NCI-H82 treated with DMSO at 0.1 percent for 48 hours (cell line): ENCODE results near the gene NLRP7.
"Not testable (repeated sequence)": the region's sequence is repeated elsewhere in the genome, so short reads cannot be mapped to it uniquely, and the experiment has no call there.

Experiments
- DNase-seq: peaks from one replicate; lab custom pipeline; 2025; ENCODE audit not compliant: unreplicated experiment; lab: John Stamatoyannopoulos, UW

Gene NLRP7

DNA sequence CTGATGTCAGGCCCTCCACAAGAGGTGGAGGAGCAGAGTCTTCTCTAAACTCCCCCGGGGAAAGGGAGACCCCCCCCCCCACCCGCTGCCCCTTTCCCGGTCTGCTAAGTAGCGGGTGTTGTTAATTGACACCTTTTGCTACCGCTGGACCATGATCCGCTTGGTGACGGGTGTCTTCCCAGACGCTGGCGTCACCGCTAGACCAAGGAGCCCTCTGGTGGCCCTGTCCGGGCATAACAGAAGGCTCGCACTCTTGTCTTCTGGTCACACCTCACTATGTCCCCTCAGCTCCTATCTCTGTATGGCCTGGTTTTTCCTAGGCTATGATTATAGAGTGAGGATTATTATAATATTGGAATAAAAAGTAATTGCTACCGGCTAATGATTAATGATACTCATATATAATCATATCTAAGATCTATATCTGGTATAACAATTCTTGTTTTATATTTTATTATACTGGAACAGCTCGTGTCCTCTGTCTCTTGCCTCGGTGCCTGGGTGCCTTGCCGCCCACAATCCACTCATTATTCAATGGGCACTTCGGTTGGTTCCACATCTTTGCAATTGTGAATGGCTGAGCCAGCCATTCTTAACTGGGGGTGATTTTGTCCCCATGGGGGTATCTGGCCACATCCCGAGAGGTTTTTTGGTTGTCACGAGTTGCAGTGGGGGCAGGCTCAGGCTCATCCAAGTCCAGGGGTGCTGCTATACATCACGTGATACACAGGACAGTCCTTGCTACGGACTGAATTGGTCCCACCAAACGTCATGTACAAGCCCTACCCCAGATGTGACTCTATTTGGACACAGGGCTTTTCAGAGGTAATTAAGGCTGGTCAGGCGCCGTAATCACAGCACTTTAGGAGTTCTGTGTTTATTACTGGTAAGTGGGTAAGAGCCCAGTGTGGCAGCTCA lies 27.4 kb downstream of the NLRP7 start:
- not testable (repeated sequence) for DNase-seq

GRCh38 chr19:54918499-54918898 lies 28.8 kb downstream of the NLRP7 start:
- DNase-seq, result no peak

DNA sequence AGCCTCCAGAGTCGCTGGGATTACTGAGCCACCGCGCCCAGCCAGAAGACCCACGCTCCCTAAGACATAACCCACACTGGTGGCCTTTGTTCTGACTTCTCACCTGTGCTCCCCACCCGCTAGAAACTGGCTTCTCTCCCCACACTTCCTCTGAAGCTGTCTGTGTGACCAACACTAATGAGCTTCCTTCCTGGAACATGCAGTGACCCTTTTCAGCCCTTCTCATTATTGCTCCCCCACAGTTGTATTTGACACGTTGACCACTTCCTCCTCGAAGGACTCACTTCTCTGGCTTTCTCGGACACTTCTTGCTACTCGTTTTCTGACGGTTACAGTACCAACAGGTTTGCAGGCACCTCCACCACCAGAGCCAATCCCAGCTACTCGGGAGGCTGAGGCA lies 30.5 kb downstream of the NLRP7 start:
- DNase-seq, result no peak

DNA sequence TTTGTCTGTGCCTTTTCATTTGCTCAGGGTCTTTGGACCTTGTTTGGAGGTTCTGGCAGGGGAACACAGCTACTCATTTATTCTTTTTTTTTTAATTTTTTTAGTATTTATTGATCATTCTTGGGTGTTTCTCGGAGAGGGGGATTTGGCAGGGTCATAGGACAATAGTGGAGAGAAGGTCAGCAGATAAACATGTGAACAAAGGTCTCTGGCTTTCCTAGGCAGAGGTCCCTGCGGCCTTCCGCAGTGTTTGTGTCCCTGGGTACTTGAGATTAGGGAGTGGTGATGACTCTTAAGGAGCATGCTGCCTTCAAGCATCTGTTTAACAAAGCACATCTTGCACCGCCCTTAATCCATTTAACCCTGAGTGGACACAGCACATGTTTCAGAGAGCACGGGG lies 39.4 kb downstream of the NLRP7 start:
- not testable (repeated sequence) for DNase-seq

DNA sequence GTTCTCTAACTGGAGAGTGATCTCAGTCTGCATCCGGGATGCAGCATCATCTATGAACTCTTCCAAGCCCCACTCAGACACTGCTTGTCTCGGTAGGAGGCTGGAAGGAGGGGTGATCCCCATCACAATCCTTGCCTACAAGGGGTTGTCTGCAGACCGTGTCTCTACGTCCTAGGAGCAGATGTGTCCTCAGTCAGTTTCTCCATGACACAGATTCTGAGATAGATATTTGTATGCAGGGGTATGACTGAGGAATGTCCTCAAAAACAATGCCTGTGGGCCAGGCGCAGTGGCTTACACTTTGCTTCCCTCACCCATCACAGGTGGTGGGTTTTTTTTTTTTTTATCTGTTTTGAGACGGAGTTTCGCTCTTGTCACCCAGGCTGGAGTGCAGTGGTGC lies 40.5 kb downstream of the NLRP7 start:
- no peak for DNase-seq

GRCh38 chr19:54905803-54906511 lies 41.4 kb downstream of the NLRP7 start, which contains the start of gene NCR1:
NCR1 (plus strand) TSS chr19:54906148; CDS start chr19:54906188, 40 bp downstream.
- DNase-seq, result no peak

- DNase-seq, result no peak
Observed at GRCh38 chr19:54905421-54905802, 41.9 kb downstream of the NLRP7 start.

- DNase-seq, result not testable (repeated sequence)
Observed at GRCh38 chr19:54904261-54904660, 43.1 kb downstream of the NLRP7 start.

DNA sequence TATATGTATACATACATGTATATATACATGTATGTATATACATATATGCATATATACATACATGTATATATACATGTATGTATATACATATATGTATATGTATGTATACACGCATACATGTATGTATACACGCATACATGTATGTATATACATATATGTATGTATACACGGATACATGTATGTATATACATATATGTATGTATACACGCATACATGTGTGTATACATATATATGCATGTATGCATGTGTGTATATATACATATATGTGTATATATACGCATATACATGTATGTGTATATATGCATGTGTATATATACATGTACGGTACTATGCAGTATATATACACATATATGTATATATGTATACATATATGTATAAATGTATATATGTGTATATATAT lies 44.0 kb downstream of the NLRP7 start:
- DNase-seq, result no peak

DNA sequence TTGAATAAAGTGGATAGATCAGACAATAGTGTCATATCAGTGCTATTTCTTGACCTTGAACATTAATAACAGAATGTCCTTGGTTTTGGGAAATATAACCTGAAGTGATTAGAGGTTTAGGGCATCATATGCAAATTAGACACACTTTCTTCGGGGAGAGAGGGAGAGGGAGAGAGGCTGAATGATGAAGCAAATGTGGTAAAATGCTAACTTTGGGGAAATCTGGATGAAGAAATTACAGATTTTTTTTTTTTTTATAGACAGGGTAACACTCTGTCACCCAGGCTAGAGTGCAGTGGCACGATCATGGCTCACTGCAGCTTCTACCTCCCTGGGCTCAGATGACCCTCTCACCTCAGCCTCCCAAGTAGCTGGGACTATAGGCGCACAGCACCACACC lies 45.3 kb downstream of the NLRP7 start:
- no peak for DNase-seq

- not testable (repeated sequence) for DNase-seq
Observed at GRCh38 chr19:54901153-54901552, 46.2 kb downstream of the NLRP7 start.

DNA sequence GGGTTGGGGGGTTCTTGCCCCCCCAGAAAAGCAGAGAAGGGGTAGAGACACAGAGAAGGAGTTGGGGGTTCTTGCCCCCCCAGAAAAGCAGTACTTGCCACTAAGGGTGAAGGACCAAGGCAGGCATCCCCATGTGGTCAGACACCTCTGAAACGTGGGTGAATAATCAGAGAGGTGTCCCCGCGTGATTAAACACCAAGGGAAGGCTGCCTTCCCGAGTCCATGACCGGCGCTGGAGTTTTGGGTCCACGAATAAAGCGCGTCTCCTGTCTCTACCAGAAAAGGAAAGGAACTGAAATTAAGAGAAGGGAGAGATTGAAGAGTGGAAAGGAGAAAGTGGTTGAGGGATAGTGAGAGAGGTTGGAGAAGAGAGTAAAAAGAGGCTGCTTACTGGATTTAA lies 47.7 kb downstream of the NLRP7 start:
- not testable (repeated sequence) for DNase-seq

GRCh38 chr19:54898685-54899084 lies 48.6 kb downstream of the NLRP7 start:
- DNase-seq, result not testable (repeated sequence)

- no peak for DNase-seq
Observed at GRCh38 chr19:54896036-54896435, 51.3 kb downstream of the NLRP7 start.

- DNase-seq, result not testable (repeated sequence)
Observed at GRCh38 chr19:54894106-54894505, 53.2 kb downstream of the NLRP7 start.

GRCh38 chr19:54893406-54893805 lies 53.9 kb downstream of the NLRP7 start:
- no peak for DNase-seq

DNA sequence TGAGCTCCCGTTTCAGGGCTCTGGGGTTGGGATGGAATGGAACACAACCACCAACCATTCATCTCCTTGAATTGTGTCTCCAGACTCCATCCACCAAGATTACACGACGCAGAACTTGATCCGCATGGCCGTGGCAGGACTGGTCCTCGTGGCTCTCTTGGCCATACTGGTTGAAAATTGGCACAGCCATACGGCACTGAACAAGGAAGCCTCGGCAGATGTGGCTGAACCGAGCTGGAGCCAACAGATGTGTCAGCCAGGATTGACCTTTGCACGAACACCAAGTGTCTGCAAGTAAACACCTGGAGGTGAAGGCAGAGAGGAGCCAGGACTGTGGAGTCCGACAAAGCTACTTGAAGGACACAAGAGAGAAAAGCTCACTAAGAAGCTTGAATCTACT lies 57.8 kb downstream of the NLRP7 start:
- DNase-seq, result no peak

DNA sequence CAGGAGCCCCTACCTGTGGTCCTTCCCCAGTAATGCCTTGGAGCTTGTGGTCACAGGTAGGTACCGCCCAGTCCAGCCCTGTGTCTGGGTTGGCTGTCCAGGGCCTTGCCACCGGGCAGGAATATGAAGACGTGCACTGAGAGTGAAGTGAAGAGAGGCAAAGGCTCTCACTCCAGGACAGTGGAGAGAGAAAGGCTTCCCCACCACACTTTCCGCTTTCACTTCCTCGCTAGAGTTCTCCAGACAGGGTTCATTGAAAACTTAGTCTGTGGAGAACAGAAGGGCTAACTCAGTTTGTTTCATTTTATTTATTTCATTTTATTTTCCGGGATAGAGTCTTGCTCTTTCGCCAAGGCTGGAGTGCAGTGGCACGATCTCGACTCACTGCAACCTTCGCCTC lies 59.1 kb downstream of the NLRP7 start:
- DNase-seq, result no peak

DNA sequence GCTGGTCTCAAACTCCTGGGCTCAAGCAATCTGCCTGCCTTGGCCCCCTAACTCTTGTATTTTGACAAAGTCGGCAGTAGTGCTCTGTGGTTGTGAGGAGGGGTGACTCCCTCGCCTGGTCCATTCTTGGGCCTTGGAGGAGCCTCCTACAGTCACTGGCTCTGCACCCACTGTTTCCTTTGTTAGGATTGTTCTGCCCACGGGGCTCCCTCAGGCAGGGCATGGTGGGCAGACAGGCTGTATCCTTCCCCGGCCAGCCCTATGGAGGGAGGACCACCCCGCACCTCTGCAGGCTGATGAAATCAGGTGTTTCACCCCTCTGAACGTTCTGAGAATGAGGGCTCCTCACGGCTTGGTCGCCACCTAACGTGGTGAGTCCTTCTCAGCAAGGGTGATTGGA lies 64.1 kb downstream of the NLRP7 start:
- DNase-seq, result no peak

GRCh38 chr19:54882758-54883157 lies 64.6 kb downstream of the NLRP7 start:
- DNase-seq, result no peak

- DNase-seq, result no peak
Observed at GRCh38 chr19:54881884-54882283, 65.4 kb downstream of the NLRP7 start.

- DNase-seq, result no peak
Observed at GRCh38 chr19:54877471-54877870, 69.9 kb downstream of the NLRP7 start.
